HCT116 (cell line): ENCODE data around the gene IGDCC3. TPM values are rescaled to one million over a fixed set of nuclear protein-coding genes. Genes with fewer than 3 reads are reported as not detected.

Experiments used
- ATAC-seq: fragments of 200-7000 bp; cut with Tn5 transposase; 2 replicates; pipeline ENCODE4 v1.9.1; 2020; ENCODE audit warnings: mild to moderate bottlenecking, moderate library complexity
- BruUV-seq: library from RNA; stranded (reverse); fragments of 400-500 nt; replicated peaks from 2 replicates; lab custom pipeline; 2021; lab: Mats Ljungman, UMichigan
- CTCF ChIA-PET: fragments of 300-600 bp; sonication (Branson Sonifier 250); formaldehyde crosslinking; loops from one replicate; lab custom pipeline; 2021; ENCODE audit warnings: antibody characterized with exemption; lab: Charles Lee
- POLR2A ChIA-PET: fragments of 300-600, 350-600 bp; sonication (Branson Sonifier 250); formaldehyde crosslinking; loops from one replicate; lab custom pipeline; 2021; ENCODE audit warnings: antibody characterized with exemption; lab: Charles Lee
- RAD21 ChIA-PET, 2 experiments: fragments of 300-600 bp; sonication (Branson Sonifier 250); formaldehyde crosslinking; loops; one replicate each; lab custom pipeline; 2023; ENCODE audit warnings: low total read pairs in 2 of 2; ENCODE audit not compliant: uncharacterized antibody in 2 of 2, unreplicated experiment in 2 of 2, low non-redundant PET in 1 of 2; lab: Charles Lee
- DNase-seq: peaks from one replicate; pipeline ENCODE4 v3.0.0-alpha.2; 2010; ENCODE audit warnings: low read depth, low spot score
- H2AFZ ChIP-seq: fragments of 200-600 bp; shearing (Covaris generic), sonication (generic); 2 replicates; pipeline ENCODE4 v1.6.1; 2017; ENCODE audit warnings: low read depth, mixed run types, mixed read lengths, antibody characterized with exemption, low read length; ENCODE audit not compliant: poor library complexity, severe bottlenecking
- H3K27ac ChIP-seq: 2 replicates; pipeline ENCODE4 v1.5.1; 2012; ENCODE audit warnings: low read depth, low read length
- H3K27me3 ChIP-seq: fragments of 200-600 bp; sonication (generic); 2 replicates; pipeline ENCODE4 v1.6.1; 2016; ENCODE audit warnings: mixed run types, low read length, mixed read lengths; ENCODE audit not compliant: insufficient read depth
- H3K36me3 ChIP-seq, 2 experiments: fragments of 200-500 bp in 1 of 2; fragments of 200-600 bp in 1 of 2; sonication (Bioruptor generic) in 1 of 2; sonication (generic) in 1 of 2; 2 replicates each; pipeline versions ENCODE4 v1.5.1 to v1.6.1; 2014 to 2016; ENCODE audit warnings: low read length in 2 of 2, inconsistent platforms in 1 of 2, mixed read lengths in 1 of 2, mixed run types in 1 of 2; ENCODE audit not compliant: insufficient read depth in 2 of 2, control insufficient read depth in 1 of 2
- H3K4me1 ChIP-seq, 2 experiments: fragments of 200-600 bp in 1 of 2; sonication (generic) in 1 of 2; 2 replicates each; pipeline versions ENCODE4 v1.5.1 to v1.6.1; 2012 to 2017; ENCODE audit warnings: low read length in 2 of 2, inconsistent platforms in 1 of 2, mild to moderate bottlenecking in 1 of 2, mixed read lengths in 1 of 2, mixed run types in 1 of 2, moderate library complexity in 1 of 2; ENCODE audit not compliant: insufficient read depth in 2 of 2, control insufficient read depth in 1 of 2
- H3K4me2 ChIP-seq: fragments of 200-600 bp; sonication (generic); 2 replicates; pipeline ENCODE4 v1.6.1; 2017; ENCODE audit warnings: mixed run types, low read length, mixed read lengths
- H3K4me3 ChIP-seq, 2 experiments: fragments of 200-600 bp in 1 of 2; sonication (generic) in 1 of 2; replicated peaks in 1 of 2; 2 replicates each; pipeline ENCODE4 v1.5.1; 2011 to 2016; ENCODE audit warnings: low read length in 2 of 2, control low read depth in 1 of 2, low read depth in 1 of 2, mild to moderate bottlenecking in 1 of 2, mixed read lengths in 1 of 2, mixed run types in 1 of 2
- H3K79me2 ChIP-seq: fragments of 200-600 bp; sonication (generic); 2 replicates; pipeline ENCODE4 v1.6.1; 2017; ENCODE audit warnings: mild to moderate bottlenecking, mixed run types, low read length, moderate library complexity, mixed read lengths; ENCODE audit not compliant: insufficient read depth
- H3K9ac ChIP-seq: fragments of 200-600 bp; sonication (generic); 2 replicates; pipeline ENCODE4 v1.6.1; 2016; ENCODE audit warnings: low read length, mixed read lengths
- H3K9me2 ChIP-seq: fragments of 200-600 bp; sonication (generic), shearing (Covaris generic); 2 replicates; pipeline ENCODE4 v1.6.1; 2017; ENCODE audit warnings: mixed run types, mild to moderate bottlenecking, moderate library complexity; ENCODE audit not compliant: insufficient read depth
- H3K9me3 ChIP-seq, 2 experiments: fragments of 200-500 bp in 1 of 2; fragments of 200-600 bp in 1 of 2; sonication (Bioruptor generic) in 1 of 2; sonication (generic) in 1 of 2; 2 replicates each; pipeline ENCODE4 v1.6.1; 2014 to 2017; ENCODE audit warnings: low read length in 2 of 2, mixed read lengths in 2 of 2, inconsistent platforms in 1 of 2, low read depth in 1 of 2, mild to moderate bottlenecking in 1 of 2, mixed run types in 1 of 2, moderate library complexity in 1 of 2; ENCODE audit not compliant: control insufficient read depth in 1 of 2, insufficient read depth in 1 of 2
- H4K20me1 ChIP-seq: fragments of 200-600 bp; sonication (generic), shearing (Covaris generic); 2 replicates; pipeline ENCODE4 v1.6.1; 2017; ENCODE audit warnings: mixed run types, mild to moderate bottlenecking, moderate library complexity; ENCODE audit not compliant: insufficient read depth
- ATF3 ChIP-seq: IDR thresholded peaks from 2 replicates; pipeline ENCODE4 v1.6.1; 2012
- CEBPB ChIP-seq: IDR thresholded peaks from 2 replicates; pipeline ENCODE4 v1.6.1; 2012; ENCODE audit warnings: low read depth
- EGR1 ChIP-seq: IDR thresholded peaks from 2 replicates; pipeline ENCODE4 v1.6.1; 2012; ENCODE audit warnings: low read depth
- EZH2 ChIP-seq: fragments of 200-600 bp; sonication (generic); IDR thresholded peaks from 2 replicates; pipeline ENCODE4 v1.6.1; 2017; ENCODE audit warnings: antibody characterized with exemption, mixed run types
- EZH2phosphoT487 ChIP-seq: fragments of 200-600 bp; IDR thresholded peaks from 2 replicates; pipeline ENCODE4 v1.6.1; 2018; ENCODE audit warnings: antibody characterized with exemption, borderline replicate concordance
- FOSL1 ChIP-seq: IDR thresholded peaks from 2 replicates; pipeline ENCODE4 v1.6.1; 2012; ENCODE audit warnings: low read depth
- JUND ChIP-seq: IDR thresholded peaks from 2 replicates; pipeline ENCODE4 v1.6.1; 2012
- POLR2A ChIP-seq: IDR thresholded peaks from 2 replicates; pipeline ENCODE4 v1.7.0; 2011; ENCODE audit warnings: borderline replicate concordance; ENCODE audit not compliant: insufficient read depth, insufficient read length; ENCODE audit errors: extremely low read depth
- SP1 ChIP-seq: IDR thresholded peaks from 2 replicates; pipeline ENCODE4 v1.6.1; 2012; ENCODE audit warnings: low read depth
- SRF ChIP-seq: IDR thresholded peaks from 2 replicates; pipeline ENCODE4 v1.6.1; 2012; ENCODE audit warnings: low read depth
- TCF7L2 ChIP-seq: IDR thresholded peaks from 2 replicates; pipeline ENCODE4 v1.7.0; 2011; ENCODE audit warnings: borderline replicate concordance, inconsistent platforms; ENCODE audit not compliant: insufficient read depth, insufficient read length; ENCODE audit errors: extremely low read depth
- ZBTB33 ChIP-seq: IDR thresholded peaks from 2 replicates; pipeline ENCODE4 v1.6.1; 2011; ENCODE audit warnings: mild to moderate bottlenecking, low read length, moderate library complexity; ENCODE audit not compliant: insufficient replicate concordance; ENCODE audit errors: extremely low read depth
- ZFX ChIP-seq: fragments of 450-650 bp; IDR thresholded peaks from 2 replicates; pipeline ENCODE4 v1.6.1; 2017
- ZNF274 ChIP-seq: fragments of 200-500 bp; sonication (Bioruptor generic); IDR thresholded peaks from 2 replicates; pipeline ENCODE4 v1.6.1; 2014; ENCODE audit warnings: mild to moderate bottlenecking, low read depth, low read length, inconsistent platforms
- intact Hi-C: fragments of 100-400 bp; cut with micrococcal nuclease; formaldehyde crosslinking; loops from 2 replicates; pipeline ENCODE4 v1.10.0; 2022
- total RNA-seq: library from RNA; stranded (reverse); gene quantifications from one replicate; pipeline ENCODE4 v1.2.1, GENCODE V29; 2021; ENCODE audit not compliant: unreplicated experiment

IGDCC3 gene
- total RNA-seq, 1 experiment from 2014 or later: 0.44 TPM

- no TSS peak for BruUV-seq
- ChIA-PET POLR2A (interaction anchor here (1.4 to 1.7 kb wide), 3 partner anchors 81 to 215 kb away, joined by 4 to 8 read pairs (median 6); partner anchors contain the start of genes CLPX and RNU5B-1), RAD21 (interaction anchor here in 1 of 2 experiments (0.6 kb wide), 1 partner anchor 375 kb away, joined by 4 read pairs; no protein-coding TSS in a partner anchor), CTCF (interaction anchor here (0.9 to 3.1 kb wide), 5 partner anchors 15 to 433 kb away, joined by 3 to 21 read pairs (median 14); no protein-coding TSS in a partner anchor)
- H3K9ac ChIP-seq: no peak overlapping the region
- H3K4me3 ChIP-seq: no peak overlapping the region
- no peaks in the 10 kb centered on the region for H3K27me3 ChIP-seq
- H3K9me2 ChIP-seq: no peaks in the 10 kb centered on the region
- DNase-seq: no peak
- H3K27ac ChIP-seq: no peak overlapping the region
- no peak overlapping the region for H3K4me2 ChIP-seq
- H3K4me1 ChIP-seq: peaks cover 6 to 20% of the 10 kb centered on the region in 2 experiments
- no peaks in the 10 kb centered on the region for H4K20me1 ChIP-seq
- H3K79me2 ChIP-seq: no peaks in the 10 kb centered on the region
- H3K36me3 ChIP-seq: no peaks in the 10 kb centered on the region
- no peak for TF ChIP-seq EGR1
- no peak for TF ChIP-seq ZBTB33
- no peak for TF ChIP-seq ATF3
- TF ChIP-seq POLR2A: no peak
- TF ChIP-seq TCF7L2: no peak
- TF ChIP-seq SP1: no peak
- TF ChIP-seq ZFX: no peak
- no peak for TF ChIP-seq ZNF274
- no peak for TF ChIP-seq CEBPB
- no peak for TF ChIP-seq SRF
- TF ChIP-seq JUND: no peak
- no peak for TF ChIP-seq EZH2
- no peak for TF ChIP-seq EZH2phosphoT487
- no peak for TF ChIP-seq FOSL1
- H2AFZ ChIP-seq: no peak overlapping the region
- ATAC-seq: no peak
- no peaks in the 10 kb centered on the region for H3K9me3 ChIP-seq
- intact Hi-C loops: loop anchor here (1.0 to 5.0 kb wide), 2 partner anchors 82 to 213 kb away; partner anchors contain the start of gene CLPX
Measured at GRCh38 chr15:65399997-65400396, 22.2 kb upstream of the IGDCC3 start.
